ENCODE measurements around the gene OR2T33.

OR2T33 gene

DNA sequence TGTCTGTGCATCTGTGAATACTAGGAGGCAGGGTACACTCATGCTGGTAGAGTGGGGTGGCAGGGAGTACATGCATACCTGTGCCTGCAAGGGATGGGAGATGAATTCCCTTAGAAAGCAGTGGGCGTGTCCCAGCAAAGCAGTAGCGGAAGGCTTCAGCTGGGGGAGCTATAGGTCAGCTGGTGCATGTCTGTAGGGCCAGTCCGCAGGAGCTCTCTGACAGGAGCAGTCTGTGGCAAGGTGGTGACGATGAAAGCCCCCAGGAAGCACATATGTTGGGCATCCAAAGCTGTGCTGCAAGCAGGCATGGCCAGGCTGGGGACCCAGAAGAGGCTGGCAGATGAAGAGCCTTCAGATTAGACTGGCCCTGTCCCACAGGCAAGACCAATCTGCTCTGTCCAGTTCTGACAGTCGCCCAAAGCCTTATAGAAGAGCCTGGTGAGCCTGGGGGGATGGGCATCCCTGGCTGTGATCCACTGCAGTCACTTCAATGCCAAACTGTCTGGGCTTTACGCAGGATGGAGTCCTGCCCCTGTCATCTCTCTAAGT is 48.3 kb downstream of the OR2T33 start:
- H3K4me3 Mint-ChIP-seq, result no peak overlapping the region
- H3K36me3 Mint-ChIP-seq, result no peaks in the 10 kb centered on the region
- H3K27ac Mint-ChIP-seq, result no peak overlapping the region
- no peak for ATAC-seq (ENCODE audit: low read depth)
- no peak for DNase-seq (ENCODE audit: low spot score in 2 of 2)
- peaks cover 6% of the 10 kb centered on the region for H3K9me3 Mint-ChIP-seq
- H3K27me3 Mint-ChIP-seq, result peaks cover 5% of the 10 kb centered on the region
- H3K4me1 Mint-ChIP-seq, result no peaks in the 10 kb centered on the region

DNA sequence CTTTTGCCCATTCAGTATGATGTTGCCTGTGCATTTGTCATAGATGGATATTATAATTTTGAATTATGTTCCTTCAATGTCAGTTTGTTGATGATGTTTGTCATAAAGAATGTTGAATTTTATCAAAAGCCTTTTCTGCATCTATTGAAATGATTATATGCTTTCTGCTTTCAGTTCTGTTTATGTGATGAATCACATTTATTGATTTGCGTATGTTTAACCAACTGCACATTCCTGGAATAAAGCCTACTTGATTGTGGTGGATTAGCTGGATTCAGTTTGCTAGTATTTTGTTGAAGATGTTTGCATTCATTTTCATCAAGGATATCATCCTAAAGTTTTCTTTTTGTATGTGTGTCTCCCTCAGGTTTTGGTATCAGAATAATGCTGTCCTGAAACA is 52.2 kb downstream of the OR2T33 start:
- H3K36me3 Mint-ChIP-seq, result no peaks in the 10 kb centered on the region
- no peak overlapping the region for H3K4me3 Mint-ChIP-seq
- no peak overlapping the region for H3K27ac Mint-ChIP-seq
- no peaks in the 10 kb centered on the region for H3K4me1 Mint-ChIP-seq
- DNase-seq (ENCODE audit: low spot score in 2 of 2) (no peak), ATAC-seq (ENCODE audit: low read depth) (no peak)
- peaks cover 8% of the 10 kb centered on the region for H3K9me3 Mint-ChIP-seq
- H3K27me3 Mint-ChIP-seq, result peaks cover 3% of the 10 kb centered on the region

Measured in memory B cell (primary cell).